ENCODE data around the gene SUMO4.

GRCh38 chr6:149397384-149397783, 2.7 kb upstream of the SUMO4 start:
- TF ChIP-seq SCRT2 (tag by site-specific recombination; IDR thresholded peaks at IDR 0.05) (no peak), YY1 (tag by site-specific recombination; IDR thresholded peaks at IDR 0.05) (no peak), ATF2 (tag by site-specific recombination; IDR thresholded peaks at IDR 0.05; ENCODE audit: low read depth) (no peak), ZSCAN30 (tag by site-specific recombination; IDR thresholded peaks at IDR 0.05) (no peak), MYNN (tag by site-specific recombination; IDR thresholded peaks at IDR 0.05; ENCODE audit: borderline replicate concordance) (no peak), REST (tag by site-specific recombination; IDR thresholded peaks at IDR 0.05) (no peak), ZNF391 (tag by site-specific recombination; IDR thresholded peaks at IDR 0.05; ENCODE audit: borderline replicate concordance, low read depth) (no peak), ZNF704 (tag by site-specific recombination; IDR thresholded peaks at IDR 0.05) (no peak), CTCF (tag by site-specific recombination; IDR thresholded peaks at IDR 0.05) (no peak), ZNF133 (tag by site-specific recombination; IDR thresholded peaks at IDR 0.05) (no peak)
- TF ChIP-seq, protein P1, sequence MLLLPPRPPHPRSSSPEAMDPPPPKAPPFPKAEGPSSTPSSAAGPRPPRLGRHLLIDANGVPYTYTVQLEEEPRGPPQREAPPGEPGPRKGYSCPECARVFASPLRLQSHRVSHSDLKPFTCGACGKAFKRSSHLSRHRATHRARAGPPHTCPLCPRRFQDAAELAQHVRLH (tag by site-specific recombination; IDR thresholded peaks at IDR 0.05), result no peak
